HTERT RPE-1 (cell line): ENCODE data around the gene COL23A1.

Experiments
- in situ Hi-C: fragments of 300-500 bp; cut with MboI; formaldehyde crosslinking; loops from 4 replicates; pipeline ENCODE4 v1.14.3; 2020; ENCODE audit warnings: low sequenced_read_pairs

Gene COL23A1

GRCh38 chr5:178278358-178279023 lies 311.7 kb downstream of the COL23A1 start:
- in situ Hi-C loops = no loop called here

- in situ Hi-C loops = no loop called here
These were observed 312.3 kb downstream of the COL23A1 start for GRCh38 chr5:178277866-178278265.

GRCh38 chr5:178277346-178277745 lies 312.8 kb downstream of the COL23A1 start:
- in situ Hi-C loops = no loop called here

- in situ Hi-C loops = no loop called here
These were observed 315.2 kb downstream of the COL23A1 start for GRCh38 chr5:178274781-178275537.

- in situ Hi-C loops = no loop called here
These were observed 316.3 kb downstream of the COL23A1 start for GRCh38 chr5:178273665-178274541.

- in situ Hi-C loops = no loop called here
These were observed 317.2 kb downstream of the COL23A1 start for GRCh38 chr5:178273041-178273440.

- in situ Hi-C loops = no loop called here
These were observed 317.6 kb downstream of the COL23A1 start for GRCh38 chr5:178272591-178272990.

- in situ Hi-C loops = no loop called here
These were observed 318.3 kb downstream of the COL23A1 start for GRCh38 chr5:178271726-178272479.

GRCh38 chr5:178271231-178271630 lies 319.0 kb downstream of the COL23A1 start:
- in situ Hi-C loops = no loop called here

- in situ Hi-C loops = no loop called here
These were observed 320.7 kb downstream of the COL23A1 start for GRCh38 chr5:178269499-178269898.

- in situ Hi-C loops = no loop called here
These were observed 322.3 kb downstream of the COL23A1 start for GRCh38 chr5:178267876-178268275.

GRCh38 chr5:178267245-178267644 lies 322.9 kb downstream of the COL23A1 start:
- in situ Hi-C loops = no loop called here

- in situ Hi-C loops = no loop called here
These were observed 323.6 kb downstream of the COL23A1 start for GRCh38 chr5:178266581-178266980.

- in situ Hi-C loops = no loop called here
These were observed 324.4 kb downstream of the COL23A1 start for GRCh38 chr5:178265746-178266145.

- in situ Hi-C loops = no loop called here
These were observed 326.1 kb downstream of the COL23A1 start for GRCh38 chr5:178264044-178264443.

GRCh38 chr5:178261666-178262600 lies 328.3 kb downstream of the COL23A1 start:
- in situ Hi-C loops = no loop called here

GRCh38 chr5:178259623-178260536 lies 330.3 kb downstream of the COL23A1 start:
- in situ Hi-C loops = no loop called here

- in situ Hi-C loops = no loop called here
These were observed 332.5 kb downstream of the COL23A1 start for GRCh38 chr5:178257650-178258049.

- in situ Hi-C loops = no loop called here
These were observed 333.4 kb downstream of the COL23A1 start for GRCh38 chr5:178256746-178257145.
